Right lobe of liver (tissue), 4 donors: ENCODE measurements around the gene DYSF.

Source experiments
- CTCF ChIP-seq, 4 donors: fragments of 200-600 bp in 3 of 4; fragments of 450-650 bp in 1 of 4; IDR thresholded peaks; one replicate each; pipeline versions ENCODE4 v1.5.1 to v1.8.0; 2016 to 2022; ENCODE audit warnings: antibody characterized with exemption in 4 of 4, mild to moderate bottlenecking in 2 of 4
- POLR2A ChIP-seq: fragments of 450-650 bp; IDR thresholded peaks from one replicate; pipeline ENCODE4 v1.6.1; 2017; ENCODE audit warnings: antibody characterized with exemption, mild to moderate bottlenecking
- donor health status: DM: no; HTN: no; CAD: no.
- donor health status: DM: no; HTN: no; CAD: no.
- donor health status: DM: no; HTN: yes; CAD: no.

- no peak for TF ChIP-seq CTCF (IDR thresholded peaks at IDR 0.05)
- no peak for TF ChIP-seq POLR2A
Measured at GRCh38 chr2:71727562-71727961, 274.2 kb downstream of the DYSF start.
